Upper lobe of left lung (tissue), 6 donors: ENCODE measurements around the gene WBP2NL. TPM values are rescaled to one million over a fixed set of nuclear protein-coding genes. Genes with fewer than 3 reads are reported as not detected.

Experiments
- small RNA-seq, 4 donors: library from RNA; depleted of rRNA; stranded (forward); fragments of <200 nt; gene quantifications; one replicate each; pipeline ENCODE3, GENCODE V24; 2016
- total RNA-seq, 6 donors: library from RNA; depleted of rRNA in 4 of 6; stranded (reverse); fragments of >200 nt in 4 of 6; gene quantifications; one replicate each; pipeline versions ENCODE4 v1.1.0 to v1.2.1, GENCODE V29; 2016 to 2021
- donor health status: DM: no; HTN: no; CAD: no; lungs with moderate emphysema.
- donor health status: DM: no; HTN: yes; CAD: no; lungs with severe emphysema.

Gene WBP2NL
- total RNA-seq, 6 donors from 2014 or later = 0.74 to 6.8 (median 2.0) TPM

Small RNA genes within 50 kb of the gene (small RNA-seq; reads per million reads assigned to genes)
- 0 reads per million in 4 donors for gene SNORD13P1

Other genes starting within 250 kb of the WBP2NL start
- gene CCDC134, start 198.1 kb upstream of the WBP2NL start, total RNA-seq = 10 to 100 TPM in 2 of 6 donors, 1 to 10 TPM in 4; 5.5 to 12.6 (median 8.8) TPM
- gene SREBF2, start 165.7 kb upstream of the WBP2NL start, total RNA-seq = 100 to 1,000 TPM; 124 to 175 (median 145) TPM
- under 1 TPM in 1 of 6 donors, not detected in 5; 0.17 TPM for gene SHISA8, start 83.7 kb upstream of the WBP2NL start, total RNA-seq
- gene TNFRSF13C, start 72.0 kb upstream of the WBP2NL start, total RNA-seq = 1 to 10 TPM in 1 of 6 donors, under 1 TPM in 5; 0.30 to 2.1 (median 0.78) TPM
- gene CENPM, start 51.6 kb upstream of the WBP2NL start, total RNA-seq = 1 to 10 TPM in 5 of 6 donors, not detected in 1; 1.9 to 9.9 (median 7.3) TPM
- gene SEPTIN3, start 29.3 kb upstream of the WBP2NL start, total RNA-seq = 1 to 10 TPM in 5 of 6 donors, under 1 TPM in 1; 0.79 to 1.6 (median 1.3) TPM
- gene NAGA, start 72.0 kb downstream of the WBP2NL start, total RNA-seq = 10 to 100 TPM; 25.5 to 42.3 (median 34.4) TPM
- 10 to 100 TPM in 5 of 6 donors, 1 to 10 TPM in 1; 7.3 to 18.5 (median 13.6) TPM for gene PHETA2, start 75.5 kb downstream of the WBP2NL start, total RNA-seq
- 100 to 1,000 TPM in 1 of 6 donors, 10 to 100 TPM in 5; 11.2 to 135 (median 27.2) TPM for gene SMDT1, start 80.9 kb downstream of the WBP2NL start, total RNA-seq
- gene NDUFA6, start 92.0 kb downstream of the WBP2NL start, total RNA-seq = 10 to 100 TPM in 5 of 6 donors, 1 to 10 TPM in 1; 7.3 to 51.4 (median 46.4) TPM
- gene CYP2D6, start 132.0 kb downstream of the WBP2NL start, total RNA-seq = 1 to 10 TPM in 4 of 6 donors, under 1 TPM in 2; 0.46 to 4.2 (median 1.9) TPM